Spleen (tissue), 11 donors: ENCODE results near the gene BANF2. TPM values are rescaled to one million over a fixed set of nuclear protein-coding genes. Genes with fewer than 3 reads are reported as not detected.

Experiments used
- DNase-seq: peaks from one replicate; pipeline ENCODE4 v3.0.0-alpha.2; 2020
- H3K27ac ChIP-seq, 8 donors: fragments of 200-600 bp; sonication (generic) in 7 of 8; 1 replicate in 4 of 8; 2 replicates in 4 of 8; pipeline versions ENCODE4 v1.5.0 to v1.8.0; 2016 to 2021; ENCODE audit warnings: inconsistent platforms in 4 of 8, mild to moderate bottlenecking in 4 of 8, moderate library complexity in 1 of 8
- H3K27me3 ChIP-seq, 7 donors: fragments of 200-600 bp; sonication (generic) in 6 of 7; replicated peaks in 1 of 7; 1 replicate in 4 of 7; 2 replicates in 3 of 7; pipeline versions ENCODE4 v1.5.0 to v1.8.0; 2016 to 2021; ENCODE audit warnings: inconsistent platforms in 3 of 7, mild to moderate bottlenecking in 1 of 7
- H3K36me3 ChIP-seq, 6 donors: fragments of 200-600 bp; sonication (generic) in 5 of 6; 1 replicate in 4 of 6; 2 replicates in 2 of 6; pipeline versions ENCODE4 v1.5.0 to v1.8.0; 2016 to 2021; ENCODE audit warnings: inconsistent platforms in 2 of 6
- H3K4me1 ChIP-seq, 6 donors: fragments of 200-600 bp; sonication (generic) in 5 of 6; 1 replicate in 3 of 6; 2 replicates in 3 of 6; pipeline versions ENCODE4 v1.5.0 to v1.8.0; 2016 to 2021; ENCODE audit warnings: inconsistent platforms in 3 of 6
- H3K4me3 ChIP-seq, 8 donors: fragments of 200-600 bp; sonication (generic) in 7 of 8; 1 replicate in 4 of 8; 2 replicates in 4 of 8; pipeline versions ENCODE4 v1.5.0 to v1.8.0; 2016 to 2021; ENCODE audit warnings: inconsistent platforms in 4 of 8, mild to moderate bottlenecking in 4 of 8, moderate library complexity in 2 of 8
- H3K9me3 ChIP-seq, 8 donors: fragments of 200-600 bp; sonication (generic) in 7 of 8; 1 replicate in 4 of 8; 2 replicates in 4 of 8; pipeline versions ENCODE4 v1.5.0 to v1.8.0; 2016 to 2021; ENCODE audit warnings: inconsistent platforms in 4 of 8
- POLR2A ChIP-seq, 3 donors: fragments of 450-650 bp; IDR thresholded peaks; one replicate each; pipeline ENCODE4 v1.5.1; 2017; ENCODE audit warnings: antibody characterized with exemption in 3 of 3, mild to moderate bottlenecking in 1 of 3
- POLR2AphosphoS5 ChIP-seq, 3 donors: sonication (generic); formaldehyde crosslinking; IDR thresholded peaks; one replicate each; pipeline ENCODE4 v1.5.1; 2017; ENCODE audit warnings: antibody characterized with exemption in 3 of 3
- WGBS, 5 donors: extraction: QIAGEN DNeasy Blood & Tissue Kit in 3 of 5; methylation state at CpG; one replicate each; pipeline versions ENCODE4 v1.1.5 to v1.1.7; 2013 to 2018; 5-methylcytosine and 5-hydroxymethylcytosine counted together
- intact Hi-C: fragments of 100-400 bp; cut with DNase I; formaldehyde crosslinking; loops from one replicate; pipeline ENCODE4 v1.15.0; 2023; ENCODE audit warnings: low total_unique reads
- polyA plus RNA-seq, 3 donors: library from polyadenylated mRNA; stranded (reverse); fragments of 200-250 nt; gene quantifications; one replicate each; pipeline ENCODE4 v1.2.1, GENCODE V29; 2013
- total RNA-seq, 7 donors: library from RNA; depleted of rRNA in 3 of 7; stranded (reverse); fragments of >200 nt in 3 of 7; fragmentation: NEBNext Ultra II Directional in 4 of 7; extraction: Animal tissue kit (Norgen Biotek cat#: 25700) in 4 of 7; gene quantifications; one replicate each; pipeline versions ENCODE4 v1.1.0 to v1.2.1, GENCODE V29; 2016 to 2021
- TF ChIP-seq, protein P1 (sequence below), 11 experiments: fragments of 200-600 bp in 7 of 11; fragments of 450-650 bp in 4 of 11; sonication (generic) in 4 of 11; IDR thresholded peaks in 8 of 11; conservative IDR thresholded peaks in 3 of 11; 1 replicate in 7 of 11; 2 replicates in 4 of 11; pipeline versions ENCODE4 v1.4.0 to v1.8.0; 2016 to 2021; ENCODE audit warnings: antibody characterized with exemption in 11 of 11, inconsistent platforms in 4 of 11, mild to moderate bottlenecking in 1 of 11
- donor health status: healthy with polysubstance abuse.
- donor health status: DM: no; HTN: no; CAD: no; lungs with moderate emphysema.
- donor health status: DM: no; HTN: no; CAD: no.
- donor health status: Bipolar disorder and iron deficiency.
- donor health status: healthy.
- donor health status: DM: no; HTN: no; CAD: no.
- donor health status: DM: yes; HTN: yes; CAD: no.

Gene BANF2
- total and polyA plus RNA-seq, 10 donors: not detected

DNA sequence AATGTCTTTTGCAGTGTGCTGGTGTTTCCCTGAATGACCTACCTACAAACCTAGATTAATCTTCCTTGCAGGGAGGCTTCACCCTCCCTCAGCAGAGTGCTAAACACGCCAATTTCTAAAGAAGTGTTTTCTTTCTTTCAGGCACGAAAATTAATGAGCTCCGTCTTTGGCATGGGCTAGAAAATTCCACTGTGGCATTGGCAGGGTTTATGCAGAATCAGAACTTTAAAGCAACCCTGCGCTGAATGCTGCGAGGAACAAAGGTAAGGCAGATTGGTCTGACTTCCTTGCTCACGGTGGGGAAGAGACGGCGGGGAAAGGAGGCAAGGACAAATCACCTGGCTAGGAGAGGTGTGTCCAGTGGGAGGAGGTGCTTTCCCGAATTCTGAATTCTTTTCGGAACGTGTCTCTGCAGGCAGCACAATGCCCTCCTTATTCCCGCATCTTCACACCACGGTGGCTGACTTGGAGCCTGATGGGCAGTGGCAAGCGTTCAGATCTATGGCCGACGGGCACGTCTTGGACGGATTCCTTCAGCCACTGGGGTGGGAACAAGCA, 6.2 kb upstream of the BANF2 start:
- H3K36me3 ChIP-seq: no peaks in the 10 kb centered on the region
- no peak overlapping the region for H3K27ac ChIP-seq
- intact Hi-C loops: no loop called here
- peaks cover 0 to 17% (median 5%) of the 10 kb centered on the region in 8 donors for H3K9me3 ChIP-seq
- H3K4me3 ChIP-seq: no peak overlapping the region
- 83 to 93% (median 90%) methylated on average over 18 of the region's 18 CpGs for WGBS, 5 donors
- H3K27me3 ChIP-seq: peaks cover 0 to 3% (median 0%) of the 10 kb centered on the region in 7 donors
- TF ChIP-seq, protein P1, sequence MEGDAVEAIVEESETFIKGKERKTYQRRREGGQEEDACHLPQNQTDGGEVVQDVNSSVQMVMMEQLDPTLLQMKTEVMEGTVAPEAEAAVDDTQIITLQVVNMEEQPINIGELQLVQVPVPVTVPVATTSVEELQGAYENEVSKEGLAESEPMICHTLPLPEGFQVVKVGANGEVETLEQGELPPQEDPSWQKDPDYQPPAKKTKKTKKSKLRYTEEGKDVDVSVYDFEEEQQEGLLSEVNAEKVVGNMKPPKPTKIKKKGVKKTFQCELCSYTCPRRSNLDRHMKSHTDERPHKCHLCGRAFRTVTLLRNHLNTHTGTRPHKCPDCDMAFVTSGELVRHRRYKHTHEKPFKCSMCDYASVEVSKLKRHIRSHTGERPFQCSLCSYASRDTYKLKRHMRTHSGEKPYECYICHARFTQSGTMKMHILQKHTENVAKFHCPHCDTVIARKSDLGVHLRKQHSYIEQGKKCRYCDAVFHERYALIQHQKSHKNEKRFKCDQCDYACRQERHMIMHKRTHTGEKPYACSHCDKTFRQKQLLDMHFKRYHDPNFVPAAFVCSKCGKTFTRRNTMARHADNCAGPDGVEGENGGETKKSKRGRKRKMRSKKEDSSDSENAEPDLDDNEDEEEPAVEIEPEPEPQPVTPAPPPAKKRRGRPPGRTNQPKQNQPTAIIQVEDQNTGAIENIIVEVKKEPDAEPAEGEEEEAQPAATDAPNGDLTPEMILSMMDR (IDR thresholded peaks at IDR 0.05 in 8 of 11, conservative IDR thresholded peaks at IDR 0.05 in 3 of 11): no peak
- no peak for TF ChIP-seq POLR2AphosphoS5 (IDR thresholded peaks at IDR 0.05)
- H3K4me1 ChIP-seq: no peaks in the 10 kb centered on the region
- no peak for DNase-seq

DNA sequence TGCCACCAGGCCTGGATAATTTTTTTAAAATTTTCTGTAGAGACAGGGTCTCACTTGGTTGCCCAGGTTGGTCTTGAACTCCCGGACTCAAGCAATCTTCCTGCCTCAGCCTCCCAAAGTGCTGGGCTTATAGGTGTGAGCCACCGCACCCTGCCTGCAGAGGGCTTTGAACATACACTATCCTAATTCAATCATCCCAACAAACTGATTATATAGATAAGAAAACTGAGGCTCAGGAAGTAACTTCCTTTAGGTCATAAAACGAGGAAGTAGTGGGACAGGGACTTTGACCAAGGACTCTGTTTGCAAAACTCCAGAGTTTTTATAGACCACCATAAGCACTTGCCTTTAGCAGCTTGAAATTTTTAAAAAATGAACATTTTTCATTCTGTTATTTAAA, 5.0 kb upstream of the BANF2 start:
- Histone ChIP-seq H3K27me3 (peaks cover 0 to 3% (median 0%) of the 10 kb centered on the region in 7 donors), H3K27ac (no peak overlapping the region), H3K36me3 (no peaks in the 10 kb centered on the region), H3K9me3 (peaks cover 0 to 17% (median 5%) of the 10 kb centered on the region in 8 donors), H3K4me3 (no peak overlapping the region), H3K4me1 (no peaks in the 10 kb centered on the region)
- WGBS, 5 donors: 63 to 75% (median 68%) methylated on average over 3 of the region's 3 CpGs
- TF ChIP-seq, protein P1 (IDR thresholded peaks at IDR 0.05 in 8 of 11, conservative IDR thresholded peaks at IDR 0.05 in 3 of 11): no peak
- TF ChIP-seq POLR2AphosphoS5 (IDR thresholded peaks at IDR 0.05) (no peak), POLR2A (IDR thresholded peaks at IDR 0.05) (no peak)
- no peak for DNase-seq
- intact Hi-C loops: no loop called here

DNA sequence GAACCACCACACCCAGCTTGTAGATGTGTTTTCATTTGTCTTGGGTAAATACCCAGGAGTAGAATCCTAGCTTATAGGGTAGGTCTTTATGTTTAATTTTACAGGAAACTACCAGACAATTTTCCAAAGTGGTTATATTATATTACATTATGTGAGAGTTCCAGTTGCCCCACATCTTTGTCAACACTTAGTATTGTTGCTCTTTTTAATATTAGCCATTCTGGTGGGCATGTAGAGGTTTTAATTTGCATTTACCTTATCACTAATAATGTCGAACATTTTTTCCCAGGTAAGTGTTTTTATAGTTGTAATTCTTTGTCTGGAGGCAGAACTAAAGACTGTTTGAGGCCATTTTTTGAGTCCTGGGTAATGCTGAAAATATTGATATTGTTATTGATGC, 3.5 kb upstream of the BANF2 start:
- DNase-seq: no peak
- Histone ChIP-seq H3K4me3 (no peak overlapping the region), H3K36me3 (no peaks in the 10 kb centered on the region), H3K9me3 (peaks cover 0 to 12% (median 4%) of the 10 kb centered on the region in 8 donors), H3K4me1 (no peaks in the 10 kb centered on the region), H3K27ac (no peak overlapping the region), H3K27me3 (no peaks in the 10 kb centered on the region)
- TF ChIP-seq POLR2A (IDR thresholded peaks at IDR 0.05): no peak
- TF ChIP-seq POLR2AphosphoS5 (IDR thresholded peaks at IDR 0.05): no peak
- TF ChIP-seq, protein P1 (IDR thresholded peaks at IDR 0.05 in 8 of 11, conservative IDR thresholded peaks at IDR 0.05 in 3 of 11): no peak
- 88 to 100% (median 90%) methylated on average over 1 of the region's 1 CpG for WGBS, 5 donors
- intact Hi-C loops: no loop called here

DNA sequence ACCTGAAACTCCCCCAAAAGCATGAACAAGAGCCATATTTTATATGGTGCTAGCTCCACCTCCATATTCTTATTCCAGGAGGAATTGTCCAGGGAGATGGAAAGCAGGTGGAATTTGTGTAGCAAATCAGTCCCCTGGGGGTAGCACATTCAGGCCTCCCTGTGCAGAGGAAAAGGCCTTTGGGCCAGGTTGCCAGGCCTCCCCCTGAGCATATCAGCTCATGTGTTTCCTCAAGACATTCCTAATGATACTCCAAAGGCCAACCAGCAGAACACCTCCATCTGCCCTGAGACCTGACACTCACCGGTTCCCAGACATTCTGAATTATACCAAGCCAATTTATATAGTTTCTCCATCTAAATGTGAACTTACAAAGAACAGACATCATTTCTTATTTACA, 2.6 kb upstream of the BANF2 start:
- Histone ChIP-seq H3K27me3 (no peaks in the 10 kb centered on the region), H3K27ac (no peak overlapping the region), H3K36me3 (no peaks in the 10 kb centered on the region), H3K4me1 (no peaks in the 10 kb centered on the region), H3K4me3 (no peak overlapping the region), H3K9me3 (peaks cover 0 to 12% (median 4%) of the 10 kb centered on the region in 8 donors)
- DNase-seq: no peak
- 85 to 100% (median 95%) methylated on average over 1 of the region's 1 CpG for WGBS, 5 donors
- intact Hi-C loops: no loop called here
- TF ChIP-seq POLR2A (IDR thresholded peaks at IDR 0.05) (no peak), POLR2AphosphoS5 (IDR thresholded peaks at IDR 0.05) (no peak)
- TF ChIP-seq, protein P1 (IDR thresholded peaks at IDR 0.05 in 8 of 11, conservative IDR thresholded peaks at IDR 0.05 in 3 of 11): no peak
